GM13977 (cell line): Measurements from ENCODE around the gene OR13J1.

Experiments used
- DNase-seq: peaks from one replicate; pipeline ENCODE4 v3.0.0; 2012; ENCODE audit warnings: low spot score
- CTCF ChIP-seq: IDR thresholded peaks from 2 replicates; pipeline ENCODE4 v1.5.1; 2012; ENCODE audit warnings: mild to moderate bottlenecking, control low read depth; ENCODE audit not compliant: insufficient read depth; ENCODE audit errors: extremely low read depth, missing control alignments
- in situ Hi-C: fragments of 300-500 bp; cut with MboI; formaldehyde crosslinking; loops from one replicate; pipeline ENCODE4 v1.12.0; 2022; ENCODE audit warnings: low sequenced_read_pairs, low pct_unique_long_range_greater_than_20kb, mixed read lengths, inconsistent platforms; ENCODE audit not compliant: unreplicated experiment

The OR13J1 gene

DNA sequence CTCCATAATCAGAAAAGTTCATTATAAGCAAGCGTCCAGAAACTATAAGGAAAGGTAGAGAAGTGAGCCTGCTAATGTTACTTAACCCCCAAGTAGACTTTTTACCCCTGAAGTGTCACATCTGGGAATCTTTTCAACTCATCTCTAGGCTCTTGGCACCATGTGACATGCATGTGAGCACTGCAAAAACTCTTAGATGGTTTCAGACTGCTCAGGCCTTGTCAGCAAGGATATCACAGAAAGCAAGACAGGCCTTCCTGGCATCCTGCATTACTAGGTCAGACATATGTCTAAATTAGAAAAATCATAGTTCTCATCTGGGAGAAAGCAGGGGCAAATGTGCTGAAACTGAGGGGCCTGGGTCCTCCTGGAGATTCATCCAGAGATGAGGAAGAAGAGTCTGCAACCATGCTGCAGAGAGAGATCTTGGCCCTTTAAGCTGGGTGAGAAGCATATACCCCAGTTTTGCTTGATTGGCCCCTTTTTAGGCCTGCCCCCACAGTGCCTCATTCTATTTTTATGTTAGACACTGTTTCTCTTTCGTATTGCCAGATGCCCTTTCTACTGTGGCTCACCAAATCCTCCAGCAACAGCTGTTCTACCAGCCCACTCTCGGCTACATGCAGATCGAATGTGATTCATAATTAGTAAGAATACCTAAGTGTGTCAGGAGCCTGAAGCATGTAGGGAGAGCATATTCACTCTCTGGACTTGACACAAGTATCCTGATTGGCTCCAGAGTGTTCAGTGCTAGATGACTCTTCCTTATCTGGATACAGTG, 22.2 kb downstream of the OR13J1 start:
- TF ChIP-seq CTCF, result no peak
- DNase-seq, result peak; percentile 88
- in situ Hi-C loops, result no loop called here

DNA sequence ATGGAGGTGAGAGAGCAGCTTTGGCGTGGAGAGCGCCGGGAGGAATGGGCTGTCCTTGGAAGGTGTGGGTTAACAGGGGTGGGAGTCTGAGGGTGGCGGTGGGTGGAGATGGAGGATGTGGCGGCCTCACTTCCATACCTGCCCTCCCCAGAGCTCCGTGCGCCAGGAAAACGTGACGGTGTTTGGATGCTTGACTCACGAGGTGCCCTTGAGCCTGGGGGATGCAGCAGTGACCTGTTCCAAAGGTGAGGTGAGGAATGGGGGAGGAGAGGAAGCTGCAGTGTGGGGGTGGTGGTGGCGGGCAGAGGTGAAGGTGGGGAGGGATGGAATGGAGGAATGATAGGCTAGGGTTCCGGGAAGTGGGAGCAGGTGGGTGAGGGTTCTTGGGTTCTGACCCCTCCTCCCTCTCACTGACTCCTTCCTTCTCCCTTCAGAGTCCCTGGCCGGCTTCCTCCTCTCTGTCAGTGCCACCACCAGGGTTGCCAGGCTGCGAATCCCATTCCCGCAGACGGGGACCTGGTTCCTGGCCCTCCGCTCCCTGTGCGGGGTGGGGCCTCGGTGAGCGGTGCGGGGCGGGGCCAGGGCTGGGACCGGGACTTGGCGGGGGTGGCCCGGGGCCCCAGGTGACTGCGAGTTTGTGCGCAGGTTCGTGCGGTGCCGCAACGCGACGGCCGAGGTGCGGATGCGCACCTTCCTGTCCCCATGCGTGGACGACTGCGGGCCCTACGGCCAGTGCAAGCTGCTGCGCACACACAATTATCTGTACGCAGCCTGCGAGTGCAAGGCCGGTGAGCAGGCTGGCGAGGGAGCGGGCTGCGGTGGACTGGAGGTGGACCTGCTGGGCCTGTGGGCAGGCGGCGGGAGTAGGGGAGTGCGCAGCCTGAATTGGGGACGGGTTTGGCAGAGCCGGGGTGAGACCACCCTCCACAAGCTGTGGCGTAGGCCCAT, 24.1 kb downstream of the OR13J1 start:
- no peak for TF ChIP-seq CTCF
- in situ Hi-C loops, result no loop called here
- DNase-seq, result no peak

GRCh38 chr9:35844628-35845270, 25.5 kb downstream of the OR13J1 start:
- peak; percentile 53 for DNase-seq
- in situ Hi-C loops, result no loop called here
- no peak for TF ChIP-seq CTCF

- in situ Hi-C loops, result no loop called here
- DNase-seq, result peak; percentile 80
- no peak for TF ChIP-seq CTCF
Observed at GRCh38 chr9:35842795-35843194, 27.4 kb downstream of the OR13J1 start.

DNA sequence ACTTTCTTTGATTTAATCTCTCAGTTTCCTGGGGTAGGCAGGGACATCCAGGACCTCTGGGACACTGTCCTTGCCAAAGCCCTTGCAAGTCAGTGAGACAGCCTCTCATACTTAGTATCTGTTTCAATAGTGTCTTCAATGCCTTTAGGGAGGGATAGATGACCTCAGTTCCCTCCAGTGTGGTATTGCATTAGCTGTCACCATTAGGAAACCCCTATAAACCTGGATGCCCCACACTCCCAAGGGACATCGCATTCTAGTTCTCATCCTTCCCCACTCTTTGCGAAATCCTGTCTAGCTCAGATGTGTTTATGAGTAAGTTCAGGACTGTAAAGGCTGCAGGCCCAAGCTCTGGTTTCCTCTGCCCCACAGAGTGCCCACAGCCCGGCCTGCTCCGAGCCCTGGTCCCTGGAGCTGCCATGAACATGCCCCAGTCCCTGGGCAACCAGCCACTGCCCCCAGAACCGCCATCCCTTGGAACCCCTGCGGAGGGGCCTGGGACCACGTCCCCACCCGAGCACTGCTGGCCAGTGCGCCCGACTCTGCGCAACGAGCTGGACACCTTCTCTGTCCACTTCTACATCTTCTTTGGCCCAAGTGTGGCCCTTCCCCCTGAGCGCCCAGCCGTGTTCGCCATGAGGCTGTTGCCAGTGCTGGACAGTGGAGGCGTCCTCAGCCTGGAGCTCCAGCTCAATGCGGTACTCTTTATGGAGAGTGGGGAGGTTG, 28.0 kb downstream of the OR13J1 start:
- in situ Hi-C loops, result no loop called here
- DNase-seq, result no peak
- no peak for TF ChIP-seq CTCF

DNA sequence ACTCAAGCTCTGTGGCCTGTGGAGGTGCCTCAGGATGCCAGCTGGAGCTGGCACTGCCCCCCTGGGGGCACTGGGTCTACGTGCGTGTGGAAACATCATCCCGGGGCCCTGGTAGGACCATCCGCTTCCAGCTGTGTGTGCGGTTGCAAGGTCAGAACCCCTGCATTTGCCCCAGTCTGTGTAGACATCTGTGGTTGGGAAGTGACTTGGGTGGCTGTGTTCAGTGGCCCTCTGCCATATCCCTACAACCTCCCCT, 28.6 kb downstream of the OR13J1 start:
- in situ Hi-C loops, result no loop called here
- TF ChIP-seq CTCF, result no peak
- DNase-seq, result no peak
